Effector CD8-positive, alpha-beta T cell (primary cell): ENCODE measurements around the gene NR4A1.

Experiments used
- DNase-seq: peaks from one replicate; lab custom pipeline; 2025; lab: John Stamatoyannopoulos, UW

The NR4A1 gene

GRCh38 chr12:52041695-52042123 lies 9.5 kb upstream of the NR4A1 start:
- peak; percentile 55 for DNase-seq

GRCh38 chr12:52042706-52043385 lies 8.4 kb upstream of the NR4A1 start:
- DNase-seq: no peak

GRCh38 chr12:52043386-52044212 lies 7.6 kb upstream of the NR4A1 start:
- no peak for DNase-seq

GRCh38 chr12:52044292-52044983 lies 6.8 kb upstream of the NR4A1 start:
- DNase-seq: no peak

GRCh38 chr12:52045794-52046199 lies 5.4 kb upstream of the NR4A1 start:
- no peak for DNase-seq

- no peak for DNase-seq
These were observed 4.4 kb upstream of the NR4A1 start for GRCh38 chr12:52046859-52047258.

- DNase-seq: no peak
These were observed 2.0 kb upstream of the NR4A1 start for GRCh38 chr12:52049286-52049685.

- no peak for DNase-seq
These were observed 1.6 kb upstream of the NR4A1 start for GRCh38 chr12:52049688-52050087.

- peak; percentile 30 for DNase-seq
These were observed 1.0 kb upstream of the NR4A1 start for GRCh38 chr12:52050116-52050757.

- peak; percentile 33 for DNase-seq
These were observed 1.4 kb downstream of the NR4A1 start for GRCh38 chr12:52052468-52053186.

- no peak for DNase-seq
These were observed 2.4 kb downstream of the NR4A1 start for GRCh38 chr12:52053536-52054209.

GRCh38 chr12:52054231-52054832 lies 3.1 kb downstream of the NR4A1 start:
- DNase-seq: no peak

GRCh38 chr12:52054833-52055730 lies 3.8 kb downstream of the NR4A1 start:
- DNase-seq: no peak

- no peak for DNase-seq
These were observed 4.8 kb downstream of the NR4A1 start for GRCh38 chr12:52055731-52056711.

GRCh38 chr12:52056801-52057637 lies 5.8 kb downstream of the NR4A1 start:
- DNase-seq: no peak

GRCh38 chr12:52057638-52058576 lies 6.7 kb downstream of the NR4A1 start:
- DNase-seq: no peak
